ENCODE results near the gene TSPAN14. TPM values are rescaled to one million over a fixed set of nuclear protein-coding genes. Genes with fewer than 3 reads are reported as not detected.

Gene TSPAN14
- total RNA-seq, 1 experiment from 2014 or later: 73.5 TPM

DNA sequence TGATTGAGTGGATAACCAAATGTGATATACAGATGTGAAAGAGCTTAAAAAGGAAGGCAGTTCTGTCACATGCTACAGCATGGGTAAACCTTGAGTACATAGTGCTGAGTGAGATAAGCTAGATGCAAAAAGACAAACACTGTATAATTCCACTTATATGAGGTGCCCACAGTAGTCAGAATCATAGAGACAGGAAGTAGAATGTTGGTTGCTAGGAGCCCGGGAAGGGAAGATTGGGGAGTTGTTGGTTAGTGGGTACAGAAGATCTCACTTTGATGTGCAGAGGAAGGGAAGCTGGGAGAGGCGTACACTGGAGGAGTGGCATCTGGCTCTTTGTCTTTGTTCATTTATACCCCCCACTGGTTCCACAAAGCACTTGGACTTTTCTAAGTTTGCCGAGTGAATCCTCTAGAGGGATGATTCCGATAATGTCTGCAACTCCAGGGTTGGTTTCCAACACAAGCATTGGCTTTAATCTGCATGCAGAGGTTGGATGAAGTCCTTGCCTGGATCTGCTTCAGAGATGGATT is 39.5 kb downstream of the TSPAN14 start (continued):
- TF ChIP-seq, protein P1, sequence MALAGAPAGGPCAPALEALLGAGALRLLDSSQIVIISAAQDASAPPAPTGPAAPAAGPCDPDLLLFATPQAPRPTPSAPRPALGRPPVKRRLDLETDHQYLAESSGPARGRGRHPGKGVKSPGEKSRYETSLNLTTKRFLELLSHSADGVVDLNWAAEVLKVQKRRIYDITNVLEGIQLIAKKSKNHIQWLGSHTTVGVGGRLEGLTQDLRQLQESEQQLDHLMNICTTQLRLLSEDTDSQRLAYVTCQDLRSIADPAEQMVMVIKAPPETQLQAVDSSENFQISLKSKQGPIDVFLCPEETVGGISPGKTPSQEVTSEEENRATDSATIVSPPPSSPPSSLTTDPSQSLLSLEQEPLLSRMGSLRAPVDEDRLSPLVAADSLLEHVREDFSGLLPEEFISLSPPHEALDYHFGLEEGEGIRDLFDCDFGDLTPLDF (CRISPR knock-in tag; IDR thresholded peaks at IDR 0.05): no peak

DNA sequence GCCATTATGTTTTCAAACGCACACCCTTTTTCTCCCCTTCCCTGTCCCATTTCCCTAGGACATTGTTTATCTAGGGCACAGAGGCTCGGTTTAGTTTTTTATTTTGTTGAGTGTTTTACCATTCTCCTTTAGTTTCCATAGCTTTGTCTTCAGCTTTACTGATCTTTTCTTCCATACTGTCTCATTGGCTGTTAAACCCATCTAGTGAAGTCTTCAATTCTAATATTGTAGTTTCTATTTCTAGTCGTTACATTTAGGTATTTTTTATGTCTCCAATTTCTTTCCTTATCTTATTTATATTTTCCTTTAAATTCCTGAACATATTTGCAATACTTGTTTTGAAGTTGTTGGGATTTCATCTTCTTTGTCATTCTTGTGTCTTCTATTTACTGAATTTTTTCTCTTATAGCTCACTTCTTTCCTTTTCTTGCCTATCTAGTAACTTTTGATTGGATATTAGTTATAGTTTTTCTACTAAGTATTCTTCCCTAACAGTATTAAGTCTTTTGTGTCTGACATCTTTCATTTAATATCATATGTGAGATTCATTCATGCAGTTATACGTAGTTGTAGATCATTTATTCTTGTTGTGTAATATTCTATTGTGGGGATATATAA is 42.6 kb downstream of the TSPAN14 start:
- TF ChIP-seq, protein P2, sequence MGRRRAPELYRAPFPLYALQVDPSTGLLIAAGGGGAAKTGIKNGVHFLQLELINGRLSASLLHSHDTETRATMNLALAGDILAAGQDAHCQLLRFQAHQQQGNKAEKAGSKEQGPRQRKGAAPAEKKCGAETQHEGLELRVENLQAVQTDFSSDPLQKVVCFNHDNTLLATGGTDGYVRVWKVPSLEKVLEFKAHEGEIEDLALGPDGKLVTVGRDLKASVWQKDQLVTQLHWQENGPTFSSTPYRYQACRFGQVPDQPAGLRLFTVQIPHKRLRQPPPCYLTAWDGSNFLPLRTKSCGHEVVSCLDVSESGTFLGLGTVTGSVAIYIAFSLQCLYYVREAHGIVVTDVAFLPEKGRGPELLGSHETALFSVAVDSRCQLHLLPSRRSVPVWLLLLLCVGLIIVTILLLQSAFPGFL (CRISPR knock-in tag; IDR thresholded peaks at IDR 0.05; ENCODE audit: borderline replicate concordance): no peak
- TF ChIP-seq, protein P3, sequence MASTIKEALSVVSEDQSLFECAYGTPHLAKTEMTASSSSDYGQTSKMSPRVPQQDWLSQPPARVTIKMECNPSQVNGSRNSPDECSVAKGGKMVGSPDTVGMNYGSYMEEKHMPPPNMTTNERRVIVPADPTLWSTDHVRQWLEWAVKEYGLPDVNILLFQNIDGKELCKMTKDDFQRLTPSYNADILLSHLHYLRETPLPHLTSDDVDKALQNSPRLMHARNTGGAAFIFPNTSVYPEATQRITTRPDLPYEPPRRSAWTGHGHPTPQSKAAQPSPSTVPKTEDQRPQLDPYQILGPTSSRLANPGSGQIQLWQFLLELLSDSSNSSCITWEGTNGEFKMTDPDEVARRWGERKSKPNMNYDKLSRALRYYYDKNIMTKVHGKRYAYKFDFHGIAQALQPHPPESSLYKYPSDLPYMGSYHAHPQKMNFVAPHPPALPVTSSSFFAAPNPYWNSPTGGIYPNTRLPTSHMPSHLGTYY (CRISPR knock-in tag; IDR thresholded peaks at IDR 0.05): no peak
- TF ChIP-seq, protein P4, sequence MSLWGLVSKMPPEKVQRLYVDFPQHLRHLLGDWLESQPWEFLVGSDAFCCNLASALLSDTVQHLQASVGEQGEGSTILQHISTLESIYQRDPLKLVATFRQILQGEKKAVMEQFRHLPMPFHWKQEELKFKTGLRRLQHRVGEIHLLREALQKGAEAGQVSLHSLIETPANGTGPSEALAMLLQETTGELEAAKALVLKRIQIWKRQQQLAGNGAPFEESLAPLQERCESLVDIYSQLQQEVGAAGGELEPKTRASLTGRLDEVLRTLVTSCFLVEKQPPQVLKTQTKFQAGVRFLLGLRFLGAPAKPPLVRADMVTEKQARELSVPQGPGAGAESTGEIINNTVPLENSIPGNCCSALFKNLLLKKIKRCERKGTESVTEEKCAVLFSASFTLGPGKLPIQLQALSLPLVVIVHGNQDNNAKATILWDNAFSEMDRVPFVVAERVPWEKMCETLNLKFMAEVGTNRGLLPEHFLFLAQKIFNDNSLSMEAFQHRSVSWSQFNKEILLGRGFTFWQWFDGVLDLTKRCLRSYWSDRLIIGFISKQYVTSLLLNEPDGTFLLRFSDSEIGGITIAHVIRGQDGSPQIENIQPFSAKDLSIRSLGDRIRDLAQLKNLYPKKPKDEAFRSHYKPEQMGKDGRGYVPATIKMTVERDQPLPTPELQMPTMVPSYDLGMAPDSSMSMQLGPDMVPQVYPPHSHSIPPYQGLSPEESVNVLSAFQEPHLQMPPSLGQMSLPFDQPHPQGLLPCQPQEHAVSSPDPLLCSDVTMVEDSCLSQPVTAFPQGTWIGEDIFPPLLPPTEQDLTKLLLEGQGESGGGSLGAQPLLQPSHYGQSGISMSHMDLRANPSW (CRISPR knock-in tag; conservative IDR thresholded peaks at IDR 0.05; ENCODE audit: low read depth): no peak
- TF ChIP-seq, protein P5, sequence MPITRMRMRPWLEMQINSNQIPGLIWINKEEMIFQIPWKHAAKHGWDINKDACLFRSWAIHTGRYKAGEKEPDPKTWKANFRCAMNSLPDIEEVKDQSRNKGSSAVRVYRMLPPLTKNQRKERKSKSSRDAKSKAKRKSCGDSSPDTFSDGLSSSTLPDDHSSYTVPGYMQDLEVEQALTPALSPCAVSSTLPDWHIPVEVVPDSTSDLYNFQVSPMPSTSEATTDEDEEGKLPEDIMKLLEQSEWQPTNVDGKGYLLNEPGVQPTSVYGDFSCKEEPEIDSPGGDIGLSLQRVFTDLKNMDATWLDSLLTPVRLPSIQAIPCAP (CRISPR knock-in tag; IDR thresholded peaks at IDR 0.05): no peak
- TF ChIP-seq TEAD1 (CRISPR knock-in tag; IDR thresholded peaks at IDR 0.05) (no peak), SMAD4 (CRISPR knock-in tag; IDR thresholded peaks at IDR 0.05) (no peak), ETV6 (CRISPR knock-in tag; IDR thresholded peaks at IDR 0.05) (no peak), ZNF671 (CRISPR knock-in tag; IDR thresholded peaks at IDR 0.05) (no peak)
- TF ChIP-seq, protein P6, sequence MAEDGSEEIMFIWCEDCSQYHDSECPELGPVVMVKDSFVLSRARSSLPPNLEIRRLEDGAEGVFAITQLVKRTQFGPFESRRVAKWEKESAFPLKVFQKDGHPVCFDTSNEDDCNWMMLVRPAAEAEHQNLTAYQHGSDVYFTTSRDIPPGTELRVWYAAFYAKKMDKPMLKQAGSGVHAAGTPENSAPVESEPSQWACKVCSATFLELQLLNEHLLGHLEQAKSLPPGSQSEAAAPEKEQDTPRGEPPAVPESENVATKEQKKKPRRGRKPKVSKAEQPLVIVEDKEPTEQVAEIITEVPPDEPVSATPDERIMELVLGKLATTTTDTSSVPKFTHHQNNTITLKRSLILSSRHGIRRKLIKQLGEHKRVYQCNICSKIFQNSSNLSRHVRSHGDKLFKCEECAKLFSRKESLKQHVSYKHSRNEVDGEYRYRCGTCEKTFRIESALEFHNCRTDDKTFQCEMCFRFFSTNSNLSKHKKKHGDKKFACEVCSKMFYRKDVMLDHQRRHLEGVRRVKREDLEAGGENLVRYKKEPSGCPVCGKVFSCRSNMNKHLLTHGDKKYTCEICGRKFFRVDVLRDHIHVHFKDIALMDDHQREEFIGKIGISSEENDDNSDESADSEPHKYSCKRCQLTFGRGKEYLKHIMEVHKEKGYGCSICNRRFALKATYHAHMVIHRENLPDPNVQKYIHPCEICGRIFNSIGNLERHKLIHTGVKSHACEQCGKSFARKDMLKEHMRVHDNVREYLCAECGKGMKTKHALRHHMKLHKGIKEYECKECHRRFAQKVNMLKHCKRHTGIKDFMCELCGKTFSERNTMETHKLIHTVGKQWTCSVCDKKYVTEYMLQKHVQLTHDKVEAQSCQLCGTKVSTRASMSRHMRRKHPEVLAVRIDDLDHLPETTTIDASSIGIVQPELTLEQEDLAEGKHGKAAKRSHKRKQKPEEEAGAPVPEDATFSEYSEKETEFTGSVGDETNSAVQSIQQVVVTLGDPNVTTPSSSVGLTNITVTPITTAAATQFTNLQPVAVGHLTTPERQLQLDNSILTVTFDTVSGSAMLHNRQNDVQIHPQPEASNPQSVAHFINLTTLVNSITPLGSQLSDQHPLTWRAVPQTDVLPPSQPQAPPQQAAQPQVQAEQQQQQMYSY (CRISPR knock-in tag; IDR thresholded peaks at IDR 0.05): no peak
- TF ChIP-seq, protein P7, sequence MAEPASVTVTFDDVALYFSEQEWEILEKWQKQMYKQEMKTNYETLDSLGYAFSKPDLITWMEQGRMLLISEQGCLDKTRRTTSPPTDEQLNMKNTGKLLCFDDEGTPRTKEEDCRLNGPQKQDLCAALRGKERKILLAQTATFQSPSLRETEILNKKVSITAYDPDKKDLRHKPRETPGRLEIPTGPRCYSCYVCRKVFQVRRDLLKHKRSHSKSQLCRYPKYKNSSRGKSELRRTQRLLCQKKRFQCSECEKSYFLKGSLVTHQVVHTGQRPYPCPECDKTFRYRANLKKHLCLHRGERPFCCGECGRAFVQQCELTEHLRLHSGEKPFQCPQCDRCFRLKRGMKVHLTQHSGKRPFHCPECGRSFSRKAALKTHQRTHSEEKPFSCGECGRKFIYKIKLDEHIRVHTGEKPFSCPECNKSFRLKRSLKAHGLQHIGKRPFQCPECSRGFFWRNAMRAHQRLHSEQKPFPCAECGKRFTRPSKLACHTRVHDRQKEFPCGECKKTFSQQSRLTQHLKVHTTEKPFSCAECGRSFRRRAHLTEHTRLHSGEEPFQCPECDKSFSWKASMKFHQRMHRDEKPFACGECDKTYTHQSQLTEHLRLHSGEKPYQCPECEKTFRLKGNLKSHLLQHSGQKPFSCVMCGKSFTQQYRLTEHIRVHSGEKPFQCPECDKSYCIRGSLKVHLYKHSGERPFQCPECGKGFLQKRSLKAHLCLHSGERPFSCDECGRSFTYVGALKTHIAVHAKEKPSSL (CRISPR knock-in tag; conservative IDR thresholded peaks at IDR 0.05): no peak
- no peak for DNase-seq (ENCODE audit: low spot score)
- Mint-ChIP-seq H3K9me3 (no peaks in the 10 kb centered on the region), H3K4me3 (no peak overlapping the region), H3K4me1 (peaks cover 48% of the 10 kb centered on the region), H3K27me3 (ENCODE audit: low read depth) (no peaks in the 10 kb centered on the region), H3K27ac (no peak overlapping the region), H3K36me3 (peaks cover 12% of the 10 kb centered on the region)
- no peak for ATAC-seq
- ChIA-PET CTCF (interaction anchor here (2.1 to 20.7 kb wide), 3 partner anchors 9 to 43 kb away, joined by 6 to 802 read pairs (median 10); partner anchors contain the start of gene TSPAN14), POLR2A (no interaction called here)

Data from WTC11 (cell line).